HUES48 (cell line): ENCODE data around the gene ZSWIM6.

Source experiments
- H3K27ac ChIP-seq: one replicate; pipeline ENCODE4 v1.7.0; 2013; ENCODE audit warnings: low read depth, low read length, inconsistent platforms
- H3K27me3 ChIP-seq: 2 replicates; pipeline ENCODE4 v1.6.1; 2013; ENCODE audit warnings: mild to moderate bottlenecking, low read length; ENCODE audit not compliant: control insufficient read depth, insufficient read depth
- H3K36me3 ChIP-seq: 2 replicates; pipeline ENCODE4 v1.6.1; 2013; ENCODE audit warnings: low read length; ENCODE audit not compliant: control insufficient read depth, insufficient read depth
- H3K4me1 ChIP-seq: 2 replicates; pipeline ENCODE4 v1.6.1; 2013; ENCODE audit warnings: mild to moderate bottlenecking, low read length; ENCODE audit not compliant: control insufficient read depth, insufficient read depth
- H3K4me3 ChIP-seq: 2 replicates; pipeline ENCODE4 v1.5.1; 2013; ENCODE audit warnings: mild to moderate bottlenecking, low read depth, low read length
- H3K9ac ChIP-seq: 2 replicates; pipeline ENCODE4 v1.6.1; 2013; ENCODE audit warnings: mild to moderate bottlenecking, low read depth, low read length, moderate library complexity
- H3K9me3 ChIP-seq: 2 replicates; pipeline ENCODE4 v1.6.1; 2013; ENCODE audit warnings: low read length; ENCODE audit not compliant: control insufficient read depth, insufficient read depth

The ZSWIM6 gene

GRCh38 chr5:61331407-61332357 lies at the start of gene ZSWIM6:
ZSWIM6 (plus strand) TSS chr5:61332258; CDS start chr5:61332273, 15 bp downstream.
- Histone ChIP-seq H3K36me3 (no peaks in the 10 kb centered on the region), H3K4me1 (peaks cover 41% of the 10 kb centered on the region), H3K27ac (peak within 1 kb of the TSS; percentile 66), H3K27me3 (peaks cover 79% of the 10 kb centered on the region), H3K4me3 (peak within 1 kb of the TSS; percentile 80), H3K9me3 (no peaks in the 10 kb centered on the region), H3K9ac (peak within 1 kb of the TSS; percentile 43; the same call in 1 of the 2 replicates)

DNA sequence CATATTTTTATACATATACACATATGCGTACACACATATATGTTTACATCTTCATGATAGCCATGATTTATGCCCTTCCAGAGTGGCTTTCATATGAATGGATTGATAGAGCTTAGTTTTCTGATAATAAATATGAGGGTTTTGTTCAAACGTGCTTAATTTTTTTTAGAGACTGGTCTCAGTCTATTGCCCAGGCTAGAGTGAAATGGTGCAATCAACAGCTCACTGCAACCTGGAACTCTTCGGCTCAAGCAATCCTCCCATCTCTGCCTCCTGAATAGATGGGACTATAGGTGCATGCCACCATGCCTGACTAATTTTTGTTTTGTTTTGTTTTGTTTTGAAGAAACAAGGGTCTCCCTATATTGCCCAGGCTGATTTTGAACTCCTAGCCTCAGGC lies 48.6 kb upstream of the ZSWIM6 start:
- Histone ChIP-seq H3K36me3 (no peaks in the 10 kb centered on the region), H3K27me3 (no peaks in the 10 kb centered on the region), H3K9ac (no peak overlapping the region), H3K27ac (no peak overlapping the region), H3K9me3 (no peaks in the 10 kb centered on the region; the same call in 1 of the 2 replicates), H3K4me3 (no peak overlapping the region), H3K4me1 (no peaks in the 10 kb centered on the region)

DNA sequence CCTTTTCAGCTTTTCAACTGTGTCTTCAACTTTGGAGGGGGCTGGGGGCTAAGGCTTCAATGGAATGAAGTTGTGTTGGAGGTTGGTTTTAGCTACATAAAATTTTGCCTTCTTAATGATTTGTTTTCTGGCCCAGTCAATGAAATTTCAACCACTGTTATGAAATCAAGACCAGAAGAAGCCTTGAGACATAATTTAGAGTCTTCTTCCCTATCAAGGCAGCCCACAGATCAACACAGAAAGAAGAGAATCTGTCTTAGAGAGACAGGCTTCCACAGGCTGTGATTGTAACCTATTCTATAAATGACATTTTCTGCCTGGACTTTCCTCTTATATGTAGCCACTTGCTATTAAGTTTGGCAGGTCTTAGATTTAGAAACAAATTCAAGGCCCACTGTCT lies 46.5 kb upstream of the ZSWIM6 start:
- Histone ChIP-seq H3K27ac (no peak overlapping the region), H3K27me3 (no peaks in the 10 kb centered on the region), H3K9ac (no peak overlapping the region), H3K9me3 (no peaks in the 10 kb centered on the region; the same call in 1 of the 2 replicates), H3K36me3 (no peaks in the 10 kb centered on the region), H3K4me3 (no peak overlapping the region), H3K4me1 (peaks cover 9% of the 10 kb centered on the region; the same call in 1 of the 2 replicates)

GRCh38 chr5:61286446-61287132 lies 45.5 kb upstream of the ZSWIM6 start:
- no peaks in the 10 kb centered on the region; the same call in 1 of the 2 replicates for H3K9me3 ChIP-seq
- no peaks in the 10 kb centered on the region for H3K36me3 ChIP-seq
- peaks cover 9% of the 10 kb centered on the region; the same call in 1 of the 2 replicates for H3K4me1 ChIP-seq
- no peak overlapping the region for H3K9ac ChIP-seq
- H3K27me3 ChIP-seq, result no peaks in the 10 kb centered on the region
- no peak overlapping the region for H3K4me3 ChIP-seq
- H3K27ac ChIP-seq, result no peak overlapping the region

DNA sequence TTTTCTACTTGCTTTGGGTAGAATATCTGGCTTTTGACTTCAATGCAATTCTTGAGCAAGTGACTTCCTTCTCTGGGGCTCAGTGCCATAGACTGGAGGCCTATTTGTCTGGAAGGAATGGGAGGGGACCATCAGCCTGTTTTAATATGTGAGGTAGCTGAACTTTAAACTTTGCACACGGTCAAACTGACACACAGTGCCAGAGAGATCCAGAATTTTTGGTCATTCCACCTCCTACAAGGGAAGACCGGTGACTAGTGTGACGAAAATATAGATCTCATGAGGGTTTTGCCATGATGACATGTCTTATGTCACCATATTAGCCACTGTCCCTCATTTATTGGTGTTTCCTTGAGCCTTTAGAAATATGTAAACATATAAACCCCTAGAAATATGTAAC lies 44.6 kb upstream of the ZSWIM6 start:
- Histone ChIP-seq H3K27me3 (no peaks in the 10 kb centered on the region), H3K36me3 (no peaks in the 10 kb centered on the region), H3K27ac (no peak overlapping the region)

GRCh38 chr5:61289241-61289640 lies 42.8 kb upstream of the ZSWIM6 start:
- Histone ChIP-seq H3K9ac (no peak overlapping the region), H3K4me3 (no peak overlapping the region), H3K9me3 (no peaks in the 10 kb centered on the region; the same call in 1 of the 2 replicates), H3K27me3 (no peaks in the 10 kb centered on the region), H3K27ac (no peak overlapping the region), H3K36me3 (no peaks in the 10 kb centered on the region), H3K4me1 (peaks cover 9% of the 10 kb centered on the region; the same call in 1 of the 2 replicates)

More for the DNA sequence above, 44.6 kb upstream of the ZSWIM6 start:
- peaks cover 9% of the 10 kb centered on the region; the same call in 1 of the 2 replicates for H3K4me1 ChIP-seq
- H3K9me3 ChIP-seq, result no peaks in the 10 kb centered on the region; the same call in 1 of the 2 replicates
- no peak overlapping the region for H3K4me3 ChIP-seq
- no peak overlapping the region for H3K9ac ChIP-seq

- H3K27me3 ChIP-seq, result no peaks in the 10 kb centered on the region
- H3K4me1 ChIP-seq, result peaks cover 9% of the 10 kb centered on the region; the same call in 1 of the 2 replicates
- no peak overlapping the region for H3K27ac ChIP-seq
- no peak overlapping the region for H3K4me3 ChIP-seq
- no peaks in the 10 kb centered on the region for H3K36me3 ChIP-seq
- H3K9me3 ChIP-seq, result no peaks in the 10 kb centered on the region; the same call in 1 of the 2 replicates
- no peak overlapping the region for H3K9ac ChIP-seq
Measured at GRCh38 chr5:61289669-61290306, 42.3 kb upstream of the ZSWIM6 start.

GRCh38 chr5:61290791-61291210 lies 41.3 kb upstream of the ZSWIM6 start:
- Histone ChIP-seq H3K36me3 (no peaks in the 10 kb centered on the region), H3K27ac (no peak overlapping the region), H3K4me1 (peaks cover 9% of the 10 kb centered on the region; the same call in 1 of the 2 replicates), H3K9ac (no peak overlapping the region), H3K9me3 (no peaks in the 10 kb centered on the region), H3K4me3 (no peak overlapping the region), H3K27me3 (no peaks in the 10 kb centered on the region)

DNA sequence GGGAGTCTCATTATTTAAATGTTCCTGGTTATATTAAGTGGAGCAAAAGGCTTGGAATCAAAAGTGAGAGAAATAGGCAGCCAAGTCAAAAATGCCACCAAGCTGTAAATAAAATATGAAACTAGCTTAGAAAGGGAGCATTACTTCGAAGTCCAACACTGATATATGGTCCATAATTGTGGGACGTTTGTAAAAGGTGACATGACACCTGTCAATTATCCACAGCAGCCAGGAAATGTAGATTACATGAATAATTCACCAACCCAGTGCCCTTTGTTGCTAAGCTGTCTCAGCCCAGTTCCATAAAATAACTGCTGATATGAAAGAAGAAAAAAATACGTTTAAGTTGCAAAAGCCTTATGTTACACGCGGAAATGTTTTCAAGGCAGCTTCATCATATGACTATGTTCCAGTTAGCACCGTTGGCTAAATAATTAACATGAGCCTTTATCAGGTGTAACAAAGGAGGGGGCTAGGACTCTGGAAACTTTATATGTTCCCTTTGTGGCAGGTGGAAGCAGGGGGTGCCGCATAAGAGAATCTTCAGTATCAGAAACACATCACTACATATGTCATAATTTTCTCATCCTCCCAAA lies 39.9 kb upstream of the ZSWIM6 start:
- H3K9me3 ChIP-seq, result no peaks in the 10 kb centered on the region
- no peaks in the 10 kb centered on the region for H3K36me3 ChIP-seq
- peaks cover 9% of the 10 kb centered on the region; the same call in 1 of the 2 replicates for H3K4me1 ChIP-seq
- no peak overlapping the region for H3K27ac ChIP-seq
- no peak overlapping the region for H3K4me3 ChIP-seq
- H3K9ac ChIP-seq, result no peak overlapping the region
- H3K27me3 ChIP-seq, result no peaks in the 10 kb centered on the region

- Histone ChIP-seq H3K4me3 (no peak overlapping the region), H3K36me3 (no peaks in the 10 kb centered on the region), H3K27ac (no peak overlapping the region), H3K9ac (no peak overlapping the region), H3K4me1 (peaks cover 9% of the 10 kb centered on the region; the same call in 1 of the 2 replicates), H3K9me3 (no peaks in the 10 kb centered on the region), H3K27me3 (no peaks in the 10 kb centered on the region)
Measured at GRCh38 chr5:61293071-61293470, 39.0 kb upstream of the ZSWIM6 start.
